G401 (cell line): Measurements from ENCODE around the gene HAUS7. TPM values are rescaled to one million over a fixed set of nuclear protein-coding genes. Genes with fewer than 3 reads are reported as not detected.
A peak's percentile ranks its signal among the peaks of the same experiment; 100 is the strongest.

Experiments used
- DNase-seq: peaks from one replicate; pipeline ENCODE4 v3.0.0-alpha.2; 2015; ENCODE audit warnings: low spot score
- in situ Hi-C: cut with HindIII; loops from 2 replicates; pipeline ENCODE4 v1.10.0; 2016; ENCODE audit warnings: low sequenced_read_pairs, mixed read lengths
- total RNA-seq: library from RNA; depleted of rRNA; stranded (reverse); fragments of >200 nt; shearing (Covaris generic); gene quantifications from 2 replicates; pipeline ENCODE4 v1.2.3, GENCODE V29; 2014

Gene HAUS7
- total RNA-seq, 1 experiment from 2014 or later, result 50.8 TPM

- no peak for DNase-seq
- in situ Hi-C loops, result no loop called here
Measured at GRCh38 chrX:153500676-153501280, 30.4 kb upstream of the HAUS7 start.

- in situ Hi-C loops, result no loop called here
- peak; percentile 75 for DNase-seq
Measured at GRCh38 chrX:153499876-153500275, 29.5 kb upstream of the HAUS7 start.

- no peak for DNase-seq
- in situ Hi-C loops, result no loop called here
Measured at GRCh38 chrX:153499341-153499740, 29.0 kb upstream of the HAUS7 start.

- DNase-seq, result no peak
- in situ Hi-C loops, result no loop called here
Measured at GRCh38 chrX:153498453-153498852, 28.1 kb upstream of the HAUS7 start.

DNA sequence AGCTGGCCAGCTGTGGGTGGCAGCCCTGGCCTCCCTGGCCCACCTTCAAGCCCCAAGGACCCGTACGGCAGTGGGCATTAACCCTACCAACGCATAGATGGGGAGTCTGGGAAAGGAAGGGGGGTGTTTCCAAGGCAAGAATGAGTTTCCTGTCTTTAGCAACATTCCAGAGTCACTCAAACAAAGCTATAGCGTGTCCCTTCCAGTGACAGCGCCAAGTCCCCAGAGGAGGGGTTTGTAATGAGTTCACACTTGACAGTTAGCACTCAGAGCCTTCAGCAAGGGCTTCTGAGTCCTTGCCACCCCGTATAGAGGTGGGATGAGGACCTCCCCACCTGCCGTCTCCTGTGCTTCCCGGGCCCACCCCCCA, 26.2 kb upstream of the HAUS7 start:
- in situ Hi-C loops, result no loop called here
- DNase-seq, result no peak

- in situ Hi-C loops, result no loop called here
- DNase-seq, result no peak
Measured at GRCh38 chrX:153495903-153496589, 25.7 kb upstream of the HAUS7 start.

DNA sequence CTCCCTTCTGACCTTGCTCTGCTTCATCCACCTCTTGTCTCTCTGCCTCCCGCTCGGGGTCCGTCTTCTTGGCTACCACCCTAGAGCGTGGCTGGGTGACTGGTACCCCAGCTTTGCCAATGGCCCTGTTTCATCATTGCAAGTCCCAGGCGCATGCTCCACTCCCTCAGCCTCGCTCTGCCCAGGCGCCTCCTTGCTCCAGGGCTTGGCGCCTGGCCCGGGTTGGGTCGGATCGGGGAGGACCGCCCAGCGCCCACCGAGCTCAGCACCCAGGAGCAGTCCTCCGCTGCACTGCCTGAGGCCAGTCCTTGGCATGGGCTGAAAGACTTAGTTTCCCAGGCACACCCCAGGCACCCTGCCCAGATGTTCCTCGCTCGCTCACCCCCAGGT, 25.0 kb upstream of the HAUS7 start:
- in situ Hi-C loops, result no loop called here
- no peak for DNase-seq

DNA sequence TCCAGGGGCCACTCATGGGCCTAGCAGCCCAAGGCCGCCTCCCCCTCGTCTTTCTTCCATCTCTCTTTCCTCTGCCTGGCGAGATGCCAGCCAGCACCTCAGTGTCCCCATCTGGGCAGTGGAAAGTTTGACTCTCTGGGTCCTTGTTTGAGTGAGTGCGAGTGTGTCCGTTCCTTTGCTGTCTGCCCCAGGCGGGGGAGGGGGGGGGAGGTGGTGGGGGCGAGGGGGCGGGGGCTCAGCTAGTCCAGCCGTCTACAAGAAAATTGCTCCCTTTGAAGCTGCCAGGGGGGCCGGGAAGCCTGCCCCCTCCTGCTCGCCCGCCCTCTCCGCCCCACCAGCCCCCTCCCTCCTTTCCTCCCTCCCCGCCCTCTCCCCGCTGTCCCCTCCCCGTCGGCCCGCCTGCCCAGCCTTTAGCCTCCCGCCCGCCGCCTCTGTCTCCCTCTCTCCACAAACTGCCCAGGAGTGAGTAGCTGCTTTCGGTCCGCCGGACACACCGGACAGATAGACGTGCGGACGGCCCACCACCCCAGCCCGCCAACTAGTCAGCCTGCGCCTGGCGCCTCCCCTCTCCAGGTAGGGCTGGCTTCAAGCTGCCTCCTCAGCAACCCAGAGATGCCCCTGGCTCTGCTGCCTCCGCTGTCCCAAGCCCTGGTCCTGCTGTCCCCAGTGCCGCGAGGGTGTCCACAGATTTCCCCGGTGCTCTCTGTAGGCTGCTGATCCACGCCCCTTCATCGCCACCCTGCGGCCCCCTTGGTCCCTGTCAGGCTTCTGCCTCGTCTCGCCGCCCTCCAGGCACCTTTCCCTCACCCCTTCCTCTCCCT, 24.4 kb upstream of the HAUS7 start, which contains the start of gene BGN:
TSS of gene BGN (plus strand) at position 440 of the 821 bp plus-strand sequence. CDS start 9,652 bp downstream, outside the sequence.
- in situ Hi-C loops, result no loop called here
- no peak for DNase-seq

DNA sequence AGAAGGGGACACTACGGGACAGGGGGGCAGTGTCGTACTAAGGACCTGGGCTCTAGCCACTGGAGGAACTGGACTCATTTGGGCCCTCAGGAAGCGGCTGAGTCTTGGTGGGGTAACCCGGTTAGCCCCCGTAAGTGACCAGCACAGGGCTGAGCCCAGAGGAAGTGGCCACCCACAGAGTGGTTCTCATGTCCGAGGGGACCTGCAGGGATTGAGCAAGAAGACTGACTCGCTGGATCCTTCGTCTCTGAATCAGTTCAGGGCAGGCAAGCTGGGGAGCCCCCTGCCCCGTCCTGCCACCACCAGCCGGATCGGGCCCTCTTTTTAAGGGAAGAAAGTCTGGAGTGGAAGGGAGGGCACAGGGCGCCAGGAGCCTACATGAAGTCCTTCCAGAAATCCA, 23.7 kb upstream of the HAUS7 start:
- in situ Hi-C loops, result no loop called here
- no peak for DNase-seq

- no peak for DNase-seq
- in situ Hi-C loops, result no loop called here
Measured at GRCh38 chrX:153493085-153493484, 22.7 kb upstream of the HAUS7 start.

GRCh38 chrX:153492543-153492942, 22.2 kb upstream of the HAUS7 start:
- in situ Hi-C loops, result no loop called here

GRCh38 chrX:153491918-153492317, 21.5 kb upstream of the HAUS7 start:
- DNase-seq, result no peak
- in situ Hi-C loops, result no loop called here

More at GRCh38 chrX:153492543-153492942, 22.2 kb upstream of the HAUS7 start:
- DNase-seq, result no peak

- no peak for DNase-seq
- in situ Hi-C loops, result no loop called here
Measured at GRCh38 chrX:153491351-153491914, 21.1 kb upstream of the HAUS7 start.

GRCh38 chrX:153490217-153490930, 20.0 kb upstream of the HAUS7 start:
- in situ Hi-C loops, result no loop called here

GRCh38 chrX:153488231-153488914, 18.0 kb upstream of the HAUS7 start:
- in situ Hi-C loops, result no loop called here
- no peak for DNase-seq

More at GRCh38 chrX:153490217-153490930, 20.0 kb upstream of the HAUS7 start:
- DNase-seq, result no peak

DNA sequence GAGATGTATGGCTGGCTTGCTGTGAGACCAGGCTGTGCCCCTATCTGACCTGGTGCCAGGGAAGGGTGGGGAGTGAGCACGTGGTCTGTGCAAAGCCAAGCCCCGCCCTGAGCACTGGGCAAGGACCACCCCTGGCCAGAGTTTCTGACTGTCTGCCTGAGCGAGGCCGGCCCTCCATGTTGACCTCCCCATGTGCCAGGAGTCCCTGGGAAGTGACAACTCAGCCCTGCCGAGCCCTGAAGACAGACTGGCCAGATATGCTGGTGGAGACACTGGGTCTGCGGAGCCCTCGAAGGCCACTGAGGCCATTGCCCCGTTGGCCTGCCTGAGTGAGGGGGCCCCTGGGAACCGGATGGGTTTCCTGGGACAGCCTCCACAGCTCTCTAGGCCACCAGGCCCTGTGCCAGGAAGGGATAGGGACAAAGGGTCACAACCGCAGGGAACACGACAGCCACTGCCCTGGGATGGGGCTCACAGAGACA, 17.3 kb upstream of the HAUS7 start:
- DNase-seq, result no peak
- in situ Hi-C loops, result no loop called here

GRCh38 chrX:153486171-153486570, 15.8 kb upstream of the HAUS7 start:
- no peak for DNase-seq
- in situ Hi-C loops, result no loop called here

DNA sequence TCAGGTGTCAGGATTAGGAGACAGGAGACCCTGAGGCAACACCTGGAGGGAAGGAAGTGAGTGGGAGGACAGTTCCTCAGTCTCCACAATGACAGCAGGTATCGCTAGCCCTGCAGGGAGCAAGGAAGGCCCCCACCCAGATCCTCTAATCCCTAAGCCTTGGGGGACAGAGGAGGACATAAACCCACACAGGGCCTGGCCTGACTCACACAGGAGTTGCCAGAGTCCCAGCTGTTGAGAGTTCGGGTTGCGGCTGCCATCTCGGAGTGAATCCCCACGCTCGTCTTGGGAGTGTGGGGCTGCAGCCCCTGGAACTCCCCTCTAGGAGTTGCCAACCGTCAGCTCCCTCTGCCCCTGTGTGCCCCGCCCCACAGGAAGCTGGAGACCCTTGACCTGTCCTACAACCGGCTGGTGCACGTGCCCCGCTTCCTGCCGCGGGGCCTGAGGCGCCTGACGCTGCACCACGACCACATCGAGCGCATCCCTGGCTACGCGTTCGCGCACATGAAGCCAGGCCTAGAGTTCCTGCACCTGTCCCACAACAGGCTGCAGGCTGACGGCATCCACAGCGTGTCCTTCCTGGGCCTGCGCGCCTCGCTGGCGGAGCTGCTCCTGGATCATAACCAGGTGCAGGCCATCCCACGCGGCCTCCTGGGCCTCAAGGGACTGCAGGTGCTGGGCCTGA, 15.2 kb upstream of the HAUS7 start:
- in situ Hi-C loops, result no loop called here
- DNase-seq, result no peak
